GM12878 (cell line): ENCODE measurements around the gene FOSB. TPM values are rescaled to one million over a fixed set of nuclear protein-coding genes. Genes with fewer than 3 reads are reported as not detected.

Experiments
- ATAC-seq: fragments of 200-7000 bp; cut with Tn5 transposase; 3 replicates; pipeline ENCODE4 v1.9.1; 2020; ENCODE audit warnings: mild to moderate bottlenecking, moderate library complexity
- BruUV-seq: library from RNA; stranded (reverse); fragments of 400-500 nt; replicated peaks from 2 replicates; lab custom pipeline; 2021; lab: Mats Ljungman, UMichigan
- CTCF ChIA-PET: fragments of 300-600 bp; sonication (Branson Sonifier 250); formaldehyde crosslinking; extraction: SDS; loops from one replicate; lab custom pipeline; 2021; ENCODE audit warnings: inconsistent platforms; lab: Yijun Ruan, JAX
- POLR2A ChIA-PET: fragments of 350-600 bp; formaldehyde crosslinking; extraction: SDS; loops from one replicate; lab custom pipeline; 2021; ENCODE audit warnings: inconsistent platforms; lab: Charles Lee
- RAD21 ChIA-PET: fragments of 300-600 bp; sonication (Branson Sonifier 250); formaldehyde crosslinking; loops from one replicate; lab custom pipeline; 2023; ENCODE audit warnings: antibody characterized with exemption; ENCODE audit not compliant: unreplicated experiment; lab: Charles Lee
- SMC1A ChIA-PET: fragments of 300-600 bp; sonication (Branson Sonifier 250); formaldehyde crosslinking; loops from one replicate; lab custom pipeline; 2023; ENCODE audit not compliant: unreplicated experiment, uncharacterized antibody; lab: Charles Lee
- DNase-seq: peaks from one replicate; pipeline ENCODE4 v3.0.0-alpha.2; 2011; ENCODE audit warnings: low read depth, low spot score
- FAIRE-seq: peaks from 3 replicates; lab custom pipeline; 2011; peaks lifted over from hg19 to GRCh38; lab: Jason Lieb, UNC
- H2AFZ ChIP-seq: 2 replicates; pipeline ENCODE4 v1.6.0; 2011; ENCODE audit warnings: low read depth, low read length, control low read depth; ENCODE audit not compliant: control insufficient read depth
- H3K27ac ChIP-seq: 2 replicates; pipeline ENCODE4 v1.5.1; 2011; ENCODE audit warnings: control low read depth; ENCODE audit not compliant: control insufficient read depth, insufficient read depth
- H3K27me3 ChIP-seq, 2 experiments: replicated peaks in 1 of 2; 2 replicates each; pipeline versions ENCODE4 v1.6.0 to v1.6.1; 2011; ENCODE audit warnings: low read length in 1 of 2; ENCODE audit not compliant: control insufficient read depth in 2 of 2, insufficient read depth in 2 of 2
- H3K36me3 ChIP-seq, 2 experiments: 2 replicates each; pipeline ENCODE4 v1.5.1; 2011; ENCODE audit warnings: low read length in 1 of 2; ENCODE audit not compliant: control insufficient read depth in 2 of 2, insufficient read depth in 2 of 2
- H3K4me1 ChIP-seq: 2 replicates; pipeline ENCODE4 v1.6.1; 2011; ENCODE audit warnings: mild to moderate bottlenecking, low read length, moderate library complexity, mixed read lengths; ENCODE audit not compliant: control insufficient read depth, insufficient read depth
- H3K4me2 ChIP-seq: 2 replicates; pipeline ENCODE4 v1.6.0; 2011; ENCODE audit warnings: control low read depth; ENCODE audit not compliant: control insufficient read depth, insufficient read depth
- H3K4me3 ChIP-seq: fragments of 200-600 bp; sonication (generic); 2 replicates; pipeline ENCODE4 v1.5.1; 2016
- H3K79me2 ChIP-seq: 2 replicates; pipeline ENCODE4 v1.6.0; 2011; ENCODE audit warnings: low read length; ENCODE audit not compliant: control insufficient read depth, insufficient read depth
- H3K9ac ChIP-seq: 2 replicates; pipeline ENCODE4 v1.8.0; 2011; ENCODE audit warnings: low read length, control low read depth, mixed read lengths; ENCODE audit not compliant: control insufficient read depth, insufficient read depth
- H3K9me3 ChIP-seq: replicated peaks from 3 replicates; pipeline ENCODE4 v1.5.1; 2011; ENCODE audit warnings: mild to moderate bottlenecking, low read length; ENCODE audit not compliant: control insufficient read depth, insufficient read depth
- H4K20me1 ChIP-seq: 2 replicates; pipeline ENCODE4 v1.6.0; 2011; ENCODE audit not compliant: control insufficient read depth, insufficient read depth
- BRCA1 ChIP-seq: IDR thresholded peaks from 2 replicates; pipeline ENCODE4 v1.6.1; 2011; ENCODE audit warnings: low read depth, low read length, improper control_type of control experiment
- HDAC6 ChIP-seq: fragments of 200-600 bp; sonication (generic); IDR thresholded peaks from one replicate; pipeline ENCODE4 v1.8.0; 2017; ENCODE audit warnings: antibody characterized with exemption; ENCODE audit not compliant: unreplicated experiment
- IRF4 ChIP-seq: IDR thresholded peaks from 2 replicates; pipeline ENCODE4 v1.6.1; 2011; ENCODE audit warnings: low read depth, low read length
- JUNB ChIP-seq: IDR thresholded peaks from 2 replicates; pipeline ENCODE4 v1.6.1; 2016; ENCODE audit warnings: antibody characterized with exemption, mild to moderate bottlenecking
- JUND ChIP-seq: IDR thresholded peaks from 2 replicates; pipeline ENCODE4 v1.6.1; 2012; ENCODE audit warnings: low read depth, mild to moderate bottlenecking, low read length, improper control_type of control experiment, moderate library complexity
- LARP7 ChIP-seq: fragments of 450-650 bp; IDR thresholded peaks from 2 replicates; pipeline ENCODE4 v1.6.1; 2017; ENCODE audit warnings: mild to moderate bottlenecking
- MYC ChIP-seq: IDR thresholded peaks from 2 replicates; pipeline ENCODE4 v1.6.1; 2011; ENCODE audit warnings: mild to moderate bottlenecking, low read length, moderate library complexity, inconsistent platforms; ENCODE audit not compliant: insufficient read depth, insufficient replicate concordance, insufficient read length, severe bottlenecking
- NFIC ChIP-seq: IDR thresholded peaks from 2 replicates; pipeline ENCODE4 v1.6.1; 2012; ENCODE audit warnings: low read depth, mild to moderate bottlenecking, inconsistent platforms, low read length, moderate library complexity
- RUNX3 ChIP-seq: IDR thresholded peaks from 2 replicates; pipeline ENCODE4 v1.6.1; 2012; ENCODE audit warnings: low read length, inconsistent platforms
- SPI1 ChIP-seq: IDR thresholded peaks from 2 replicates; pipeline ENCODE4 v1.6.1; 2011; ENCODE audit warnings: low read depth, mild to moderate bottlenecking, low read length, moderate library complexity, borderline replicate concordance; ENCODE audit not compliant: insufficient read depth
- SREBF1 ChIP-seq: IDR thresholded peaks from 2 replicates; pipeline ENCODE4 v1.6.1; 2012; ENCODE audit warnings: mild to moderate bottlenecking, low read length
- STAT3 ChIP-seq: IDR thresholded peaks from 2 replicates; pipeline ENCODE4 v1.6.1; 2011; ENCODE audit warnings: low read depth, low read length, improper control_type of control experiment
- TBL1XR1 ChIP-seq: IDR thresholded peaks from 2 replicates; pipeline ENCODE4 v1.6.1; 2012; ENCODE audit warnings: low read depth, low read length, improper control_type of control experiment
- ZZZ3 ChIP-seq: IDR thresholded peaks from 2 replicates; pipeline ENCODE4 v1.6.1; 2011; ENCODE audit warnings: low read depth; ENCODE audit not compliant: control insufficient read depth, insufficient read length
- WGBS: methylation state at CpG from one replicate; pipeline ENCODE4 v1.1.6; 2016; ENCODE audit warnings: low lambda C conversion rate; ENCODE audit not compliant: insufficient replicate concordance, insufficient coverage; ENCODE audit errors: missing lambda C conversion rate; 5-methylcytosine and 5-hydroxymethylcytosine counted together
- in situ Hi-C: fragments of 300-500 bp; cut with MboI; formaldehyde crosslinking; loops from 9 replicates; pipeline ENCODE4 v1.14.3; 2018; ENCODE audit warnings: mixed read lengths
- intact Hi-C: fragments of 100-400 bp; cut with micrococcal nuclease; formaldehyde crosslinking; loops from one replicate; pipeline ENCODE4 v1.14.2; 2022; ENCODE audit not compliant: unreplicated experiment
- polyA plus RNA-seq, 11 experiments: library from polyadenylated mRNA; depleted of rRNA in 4 of 11; unstranded in 6 of 11; stranded (reverse) in 5 of 11; fragments of >200 nt; fragmentation: Nextera tagmentation in 4 of 11; fragmentation: Illumina TruSeq in 1 of 11; extraction: Ambion mirVana in 4 of 11; extraction: Trizol in 1 of 11; gene quantifications; 1 replicate in 1 of 11; 2 replicates in 10 of 11; pipeline versions ENCODE4 v1.2.1 to v1.2.3, GENCODE V29; 2011 to 2016; ENCODE audit warnings: inconsistent platforms in 2 of 11, missing spikeins in 2 of 11, low read depth in 1 of 11
- total RNA-seq, 4 experiments: library from RNA; depleted of rRNA in 3 of 4; stranded (reverse); fragments of >200 nt in 3 of 4; fragmentation: Illumina TruSeq in 1 of 4; extraction: Trizol in 1 of 4; gene quantifications; 2 replicates each; pipeline versions ENCODE4 v1.2.1 to v1.2.3, GENCODE V29; 2013 to 2021
- TF ChIP-seq, protein P1 (sequence below): fragments of 450-650 bp; formaldehyde crosslinking; IDR thresholded peaks from 2 replicates; pipeline ENCODE4 v1.5.0; 2022; ENCODE audit warnings: mild to moderate bottlenecking, missing genetic modification characterization

The FOSB gene
- total and polyA plus RNA-seq, 10 of the 15 experiments (the other 5 are each of a cell fraction or from before 2014, with no cell fraction given): 0.06 to 0.56 (median 0.26) TPM

- Histone ChIP-seq H3K4me3 (no peak overlapping the region), H3K9me3 (no peaks in the 10 kb centered on the region; the same call in 2 of the 3 replicates), H3K4me2 (no peak overlapping the region), H3K79me2 (no peaks in the 10 kb centered on the region), H3K4me1 (peaks cover 22% of the 10 kb centered on the region), H2AFZ (no peak overlapping the region), H3K27me3 (peaks cover 0 to 9% of the 10 kb centered on the region in 2 experiments; a peak in 3 of 4 replicates), H3K27ac (no peak overlapping the region), H4K20me1 (peaks cover 6% of the 10 kb centered on the region; the same call in 1 of the 2 replicates), H3K9ac (no peak overlapping the region), H3K36me3 (no peaks in the 10 kb centered on the region)
- TF ChIP-seq SREBF1 (no peak), RUNX3 (no peak), HDAC6 (no peak), LARP7 (no peak), STAT3 (no peak), JUNB (no peak), ZZZ3 (no peak), MYC (no peak), BRCA1 (no peak), SPI1 (no peak), JUND (no peak), TBL1XR1 (no peak), NFIC (no peak), IRF4 (no peak)
- TF ChIP-seq, protein P1, sequence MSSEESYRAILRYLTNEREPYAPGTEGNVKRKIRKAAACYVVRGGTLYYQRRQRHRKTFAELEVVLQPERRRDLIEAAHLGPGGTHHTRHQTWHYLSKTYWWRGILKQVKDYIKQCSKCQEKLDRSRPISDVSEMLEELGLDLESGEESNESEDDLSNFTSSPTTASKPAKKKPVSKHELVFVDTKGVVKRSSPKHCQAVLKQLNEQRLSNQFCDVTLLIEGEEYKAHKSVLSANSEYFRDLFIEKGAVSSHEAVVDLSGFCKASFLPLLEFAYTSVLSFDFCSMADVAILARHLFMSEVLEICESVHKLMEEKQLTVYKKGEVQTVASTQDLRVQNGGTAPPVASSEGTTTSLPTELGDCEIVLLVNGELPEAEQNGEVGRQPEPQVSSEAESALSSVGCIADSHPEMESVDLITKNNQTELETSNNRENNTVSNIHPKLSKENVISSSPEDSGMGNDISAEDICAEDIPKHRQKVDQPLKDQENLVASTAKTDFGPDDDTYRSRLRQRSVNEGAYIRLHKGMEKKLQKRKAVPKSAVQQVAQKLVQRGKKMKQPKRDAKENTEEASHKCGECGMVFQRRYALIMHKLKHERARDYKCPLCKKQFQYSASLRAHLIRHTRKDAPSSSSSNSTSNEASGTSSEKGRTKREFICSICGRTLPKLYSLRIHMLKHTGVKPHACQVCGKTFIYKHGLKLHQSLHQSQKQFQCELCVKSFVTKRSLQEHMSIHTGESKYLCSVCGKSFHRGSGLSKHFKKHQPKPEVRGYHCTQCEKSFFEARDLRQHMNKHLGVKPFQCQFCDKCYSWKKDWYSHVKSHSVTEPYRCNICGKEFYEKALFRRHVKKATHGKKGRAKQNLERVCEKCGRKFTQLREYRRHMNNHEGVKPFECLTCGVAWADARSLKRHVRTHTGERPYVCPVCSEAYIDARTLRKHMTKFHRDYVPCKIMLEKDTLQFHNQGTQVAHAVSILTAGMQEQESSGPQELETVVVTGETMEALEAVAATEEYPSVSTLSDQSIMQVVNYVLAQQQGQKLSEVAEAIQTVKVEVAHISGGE (CRISPR knock-in tag): no peak
- in situ Hi-C loops: no loop called here
- WGBS: 46% methylated on average over 5 of the region's 5 CpGs
- ATAC-seq (no peak), FAIRE-seq (no peak), DNase-seq (no peak)
- no TSS peak for BruUV-seq
- POLR2A ChIA-PET: interaction anchor here (0.8 to 1.6 kb wide), 2 partner anchors 151 to 172 kb away, joined by 3 read pairs; no protein-coding TSS in a partner anchor
- intact Hi-C loops: loop anchor here (5.0 kb wide), 1 partner anchor 77 kb away; no protein-coding TSS in a partner anchor
- SMC1A ChIA-PET: interaction anchor here (0.8 to 2.1 kb wide), 6 partner anchors 10 to 148 kb away, joined by 3 to 8 read pairs (median 3); partner anchors contain the start of gene OPA3
- CTCF ChIA-PET: interaction anchor here (0.7 to 6.6 kb wide), 9 partner anchors 9 to 149 kb away, joined by 3 to 65 read pairs (median 4); partner anchors contain the start of gene PPP1R13L
- RAD21 ChIA-PET: interaction anchor here (0.9 to 1.9 kb wide), 5 partner anchors 10 to 174 kb away, joined by 3 to 9 read pairs (median 4); no protein-coding TSS in a partner anchor
Observed at GRCh38 chr19:45495178-45495577, 27.4 kb downstream of the FOSB start.
